Stimulated activated CD4-positive, alpha-beta T cell treated with anti-CD3 and anti-CD28 coated beads, Interleukin-2, amount 100 ng/mL, for 24 hours (primary cell): ENCODE data around the gene PRDM12.

Experiments
- DNase-seq, 2 donors: peaks; one replicate each; pipeline ENCODE4 v3.0.0-alpha.2; 2020

PRDM12 gene

DNA sequence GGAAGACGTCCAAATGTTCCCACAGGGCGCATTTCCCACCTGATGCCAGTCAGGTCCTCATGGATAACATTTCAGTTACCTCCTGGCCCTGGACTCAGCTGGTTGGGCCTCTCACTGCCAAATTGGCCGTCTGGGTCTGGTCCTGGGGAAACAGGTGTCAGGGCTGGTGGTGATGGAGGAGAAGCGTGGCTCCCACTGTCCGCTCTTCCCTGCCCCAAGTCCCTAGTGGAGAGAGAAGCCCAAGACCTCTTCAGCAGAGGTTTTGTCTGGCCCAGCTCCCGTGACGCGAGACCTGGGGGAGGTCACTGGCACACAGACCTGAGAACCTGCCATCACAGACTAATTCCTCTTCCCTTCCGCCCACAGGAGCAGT, 27.8 kb upstream of the PRDM12 start:
- DNase-seq, result no peak

DNA sequence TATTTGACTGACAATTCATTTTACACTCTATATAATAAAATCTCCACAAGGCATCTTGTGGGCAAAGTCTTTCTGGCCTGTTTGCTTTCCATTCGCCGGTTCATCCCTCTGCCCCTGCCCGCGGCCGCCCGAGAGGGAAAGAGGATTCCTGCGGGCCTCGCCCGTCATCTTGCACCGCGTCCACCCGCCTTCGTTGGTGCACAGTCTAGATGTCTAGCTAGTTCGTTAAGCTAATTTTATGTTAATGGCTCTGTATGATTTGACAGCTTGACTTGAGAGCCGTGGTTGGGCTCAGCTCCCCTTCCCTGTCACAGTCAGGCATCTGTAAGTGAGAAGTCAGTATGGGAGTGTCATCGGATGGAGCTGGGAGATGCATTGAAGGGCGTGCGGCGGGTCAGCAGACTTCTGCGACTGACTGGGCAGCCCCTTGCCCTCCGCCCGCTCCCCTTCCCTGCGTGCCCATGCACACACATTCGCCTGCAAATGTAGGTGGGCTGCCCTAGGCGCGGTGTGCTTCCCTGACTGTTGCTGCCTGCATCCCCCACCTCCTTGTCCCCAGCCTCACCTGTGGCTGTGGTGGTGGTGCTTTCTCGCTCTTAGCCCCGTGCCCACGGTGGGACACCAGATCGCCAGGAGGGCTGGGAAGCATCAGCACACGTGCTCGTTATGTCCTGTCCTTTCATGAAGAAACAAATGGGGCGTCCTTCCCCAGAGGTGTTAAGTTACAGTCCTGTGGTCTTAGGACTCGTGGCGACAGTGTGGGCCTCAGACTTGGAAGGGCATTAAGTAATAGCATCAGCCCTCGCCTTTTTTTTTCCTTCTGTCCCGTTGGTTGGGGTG, 25.9 kb upstream of the PRDM12 start:
- no peak for DNase-seq

DNA sequence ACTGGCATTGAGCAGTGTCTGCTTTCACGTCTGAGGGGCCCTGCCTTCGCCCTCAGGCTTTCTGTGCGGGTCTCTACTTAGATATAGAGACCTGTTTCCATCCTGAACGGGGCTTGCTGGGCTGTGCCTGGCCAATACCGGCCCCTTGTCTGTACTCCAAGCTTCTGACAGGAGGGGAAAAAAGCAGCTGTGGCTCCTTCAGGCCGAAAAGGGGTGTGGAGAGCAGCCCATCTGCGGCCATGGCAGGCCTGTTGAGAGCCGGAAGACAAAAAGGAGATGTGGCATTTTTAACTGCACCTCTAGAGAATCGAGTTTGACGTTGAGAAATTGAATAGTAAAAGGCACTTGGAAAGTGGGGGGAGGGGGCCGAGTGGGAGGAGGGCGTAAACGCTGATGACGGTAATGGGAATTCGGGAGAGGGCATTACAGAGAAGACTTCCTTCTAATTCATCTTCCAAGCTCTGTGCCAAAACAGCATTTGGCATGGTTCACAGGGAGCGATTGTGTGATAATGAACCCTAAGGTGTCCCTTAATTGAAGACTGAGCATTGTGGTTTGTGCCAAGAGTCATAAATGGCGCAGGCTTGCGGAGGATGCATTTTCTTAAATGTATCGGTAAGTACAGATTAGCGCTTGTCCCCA, 25.1 kb upstream of the PRDM12 start:
- DNase-seq, result no peak

DNA sequence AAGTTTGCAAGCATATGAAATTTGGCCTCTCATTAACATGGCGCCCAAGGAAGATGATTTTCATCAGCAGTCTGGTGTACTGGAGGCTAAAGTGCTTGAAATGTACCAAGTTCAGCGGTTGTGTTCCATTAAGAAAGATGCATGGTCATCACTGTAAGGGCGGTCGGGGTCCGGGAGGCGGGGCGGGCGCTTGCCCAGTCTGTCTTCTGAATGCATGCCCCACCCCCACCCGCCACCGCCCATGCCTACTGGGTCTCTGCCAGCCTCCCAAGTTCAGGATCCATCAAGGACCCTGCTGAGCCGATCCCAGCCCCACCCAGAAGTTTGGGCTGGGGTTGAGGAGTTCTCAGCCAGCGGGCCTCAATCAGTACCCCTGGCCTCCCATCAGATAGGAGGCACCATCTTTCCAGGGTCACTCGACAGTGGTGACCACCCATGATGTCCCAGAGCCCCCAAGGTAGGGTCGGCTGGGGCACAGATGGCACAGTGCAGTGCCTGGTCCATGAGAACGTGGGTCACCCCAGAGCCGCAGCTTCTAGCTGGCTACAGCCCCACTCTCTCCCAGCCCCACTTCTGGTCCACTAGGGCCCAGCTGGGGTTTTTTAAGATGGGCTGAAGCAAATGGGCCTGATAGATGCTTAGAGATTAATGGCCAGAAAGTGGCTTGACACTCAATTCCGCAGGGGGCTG, 24.4 kb upstream of the PRDM12 start:
- no peak for DNase-seq

- DNase-seq, result no peak
Observed at GRCh38 chr9:130640681-130641080, 23.7 kb upstream of the PRDM12 start.

- no peak for DNase-seq
Observed at GRCh38 chr9:130642926-130643325, 21.5 kb upstream of the PRDM12 start.

- DNase-seq, result no peak
Observed at GRCh38 chr9:130651221-130651620, 13.2 kb upstream of the PRDM12 start.

GRCh38 chr9:130651752-130652151, 12.6 kb upstream of the PRDM12 start:
- DNase-seq, result no peak

DNA sequence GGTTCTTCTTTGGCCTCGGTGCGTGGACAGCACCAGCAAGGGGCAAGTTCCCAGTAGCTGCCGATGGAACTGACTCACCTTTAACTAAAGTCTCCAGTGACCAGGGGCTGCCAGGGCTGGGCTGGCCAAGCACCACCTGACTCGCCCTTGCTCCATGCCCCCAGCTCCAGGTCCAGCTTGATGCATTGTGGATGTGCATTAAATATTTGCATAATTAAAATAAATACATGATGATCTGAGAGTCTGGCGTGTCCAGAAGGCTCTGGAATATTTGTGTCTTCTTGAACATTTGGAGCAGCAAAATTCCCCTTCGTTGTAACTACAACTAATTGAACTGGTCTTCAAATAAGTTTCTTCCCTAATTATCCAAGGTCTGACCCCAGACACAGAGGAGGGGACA, 9.5 kb upstream of the PRDM12 start:
- no peak for DNase-seq

DNA sequence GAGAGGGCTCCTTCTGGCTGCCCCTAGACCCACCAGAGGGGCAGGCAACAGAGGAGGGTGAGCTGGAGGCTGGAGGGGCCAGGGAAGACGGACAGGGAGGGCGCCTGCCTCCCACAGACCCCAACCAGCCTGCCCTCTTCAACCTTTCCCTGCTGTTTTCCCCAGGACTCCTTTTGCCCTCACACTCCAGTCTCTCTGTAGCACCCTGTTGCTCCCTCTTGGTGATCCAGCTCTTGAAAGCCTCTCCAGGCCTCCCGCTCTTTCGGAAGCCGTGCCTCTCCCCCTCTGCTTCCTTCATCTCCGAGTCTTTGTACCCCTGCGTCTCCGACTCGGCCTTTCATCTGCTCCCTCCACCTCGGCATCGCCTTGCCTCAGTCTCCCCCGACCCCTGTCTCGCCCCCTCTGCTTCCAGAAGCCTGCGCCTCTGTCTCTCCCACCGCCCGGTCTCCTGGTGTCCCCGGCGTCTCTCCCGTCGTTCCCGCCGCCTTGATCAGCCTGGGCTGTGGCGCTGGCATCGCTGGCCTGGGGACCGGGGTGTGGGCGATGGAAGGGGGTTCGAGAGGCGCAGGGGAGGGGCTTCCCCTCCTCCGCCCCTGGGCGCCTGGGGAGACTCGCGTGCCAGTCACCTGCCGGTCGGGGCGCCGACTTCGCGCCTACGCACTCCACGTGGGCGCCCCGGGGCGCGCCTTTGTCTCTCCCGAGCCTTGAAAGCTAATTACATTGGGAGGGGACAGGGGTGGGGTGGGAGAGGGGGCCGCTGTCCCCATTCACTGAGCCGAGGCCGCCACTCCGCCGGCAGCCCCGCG, 5.3 kb upstream of the PRDM12 start:
- DNase-seq, result no peak

GRCh38 chr9:130659699-130660248, 4.6 kb upstream of the PRDM12 start:
- no peak for DNase-seq

DNA sequence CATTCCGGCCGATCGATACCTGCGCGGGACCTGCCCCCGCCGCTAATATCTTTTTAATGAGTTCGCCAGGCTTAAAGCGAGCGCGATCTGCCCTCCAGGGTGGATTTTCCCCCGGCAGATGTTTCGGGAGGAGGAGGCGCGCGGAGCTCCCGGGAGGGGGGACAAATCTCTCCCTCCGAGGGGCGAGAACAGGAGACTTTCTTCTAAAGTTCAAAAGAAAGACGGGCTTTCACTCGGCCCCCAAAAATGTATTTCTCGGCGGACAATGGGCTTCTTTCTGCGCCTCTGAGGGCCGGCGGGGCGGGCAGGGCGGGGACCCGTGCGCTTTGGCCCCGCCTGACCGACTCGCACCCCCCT, 4.1 kb upstream of the PRDM12 start:
- no peak for DNase-seq

GRCh38 chr9:130660683-130661450, 3.5 kb upstream of the PRDM12 start:
- no peak for DNase-seq

DNA sequence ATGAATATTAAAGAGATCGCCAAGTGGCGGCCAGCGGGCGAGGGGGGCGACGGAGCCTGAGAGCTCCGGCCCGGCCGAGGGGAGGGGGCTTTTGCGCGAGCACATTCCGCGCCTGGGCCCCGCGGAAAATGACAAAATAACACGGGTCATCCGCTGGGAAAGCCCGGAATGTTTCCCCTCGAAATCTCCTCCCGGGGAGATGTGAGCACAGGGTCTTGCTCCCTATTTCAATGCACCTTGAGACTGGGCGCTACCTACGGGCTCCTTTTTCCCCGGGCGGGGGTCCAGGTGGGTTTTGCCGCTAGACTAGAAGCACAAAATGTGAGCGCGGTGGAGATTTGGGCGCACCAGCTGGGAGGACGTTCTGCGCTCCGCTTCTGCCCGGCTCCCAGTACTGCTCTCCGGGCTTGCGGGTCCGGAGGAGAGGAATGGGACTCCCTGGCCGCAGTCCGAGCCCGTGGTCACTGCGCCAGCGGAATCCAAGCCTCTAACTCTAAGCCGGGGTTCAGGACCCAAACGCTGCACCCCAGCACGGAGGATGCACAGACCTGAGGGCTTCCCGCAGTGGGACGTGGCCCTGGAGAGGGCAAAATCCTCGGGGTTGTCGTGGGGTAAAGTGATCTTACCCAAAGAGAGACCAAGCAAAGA, 2.8 kb upstream of the PRDM12 start:
- DNase-seq, result no peak

GRCh38 chr9:130662099-130662969, 2.1 kb upstream of the PRDM12 start:
- no peak for DNase-seq

DNA sequence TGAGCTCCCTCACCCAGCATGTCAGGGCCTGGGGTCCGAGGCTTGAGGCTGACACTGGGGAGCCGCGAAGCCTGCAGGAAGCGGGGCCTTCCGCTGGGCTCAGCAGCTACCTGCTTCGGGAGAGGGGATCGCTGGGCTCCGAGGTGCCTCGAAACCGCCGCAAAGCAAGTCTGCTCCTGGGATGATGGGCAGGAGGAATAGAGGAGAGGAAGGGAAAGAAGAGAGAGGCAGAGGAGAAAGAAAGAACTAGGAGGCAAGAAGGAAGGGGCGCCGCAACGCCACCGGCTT, 1.5 kb upstream of the PRDM12 start:
- DNase-seq, result no peak

GRCh38 chr9:130663258-130663976, 977 bp upstream of the PRDM12 start:
- peak in 1 of 2 donors; percentile 41 for DNase-seq

DNA sequence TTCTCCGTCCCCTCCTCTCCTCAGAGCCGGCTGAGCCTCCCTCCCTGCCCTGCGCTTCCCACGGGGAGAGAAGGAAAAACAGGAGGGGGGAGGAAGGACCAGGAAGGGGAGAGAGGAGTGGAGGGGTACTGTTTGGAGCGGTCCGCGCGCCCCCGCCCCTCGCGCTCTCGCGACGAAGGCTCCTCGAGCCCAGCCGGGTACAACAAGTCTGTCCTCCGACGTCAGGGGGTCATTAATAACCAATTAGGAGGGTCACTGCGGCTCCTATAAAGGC, 480 bp upstream of the PRDM12 start:
- no peak for DNase-seq

DNA sequence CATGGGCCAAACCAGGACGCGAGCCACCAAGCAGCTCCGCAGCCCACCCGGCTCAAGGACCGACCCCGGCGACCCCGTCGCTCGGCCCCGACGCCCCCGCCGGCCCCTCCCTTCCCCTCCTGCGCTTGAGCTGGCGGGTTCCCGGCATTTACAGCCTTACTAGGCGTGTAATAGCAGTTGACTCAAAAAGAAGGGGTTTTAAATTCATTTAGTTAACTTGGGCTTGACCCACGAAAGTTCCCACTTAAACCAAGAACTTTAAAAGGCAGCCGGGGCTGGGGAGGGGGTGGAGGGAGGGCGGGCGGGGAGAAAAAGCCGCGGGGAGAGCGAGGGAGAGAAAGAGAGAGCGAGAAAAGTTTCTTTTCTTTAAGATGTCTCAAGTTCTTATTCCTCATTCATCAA, 636 bp downstream of the PRDM12 start:
- no peak for DNase-seq
